ENCODE measurements around the gene PNPLA7. TPM values are rescaled to one million over a fixed set of nuclear protein-coding genes. Genes with fewer than 3 reads are reported as not detected.

Gene PNPLA7
- total RNA-seq, 2 experiments from 2014 or later, result 1.5 to 10.2 TPM

DNA sequence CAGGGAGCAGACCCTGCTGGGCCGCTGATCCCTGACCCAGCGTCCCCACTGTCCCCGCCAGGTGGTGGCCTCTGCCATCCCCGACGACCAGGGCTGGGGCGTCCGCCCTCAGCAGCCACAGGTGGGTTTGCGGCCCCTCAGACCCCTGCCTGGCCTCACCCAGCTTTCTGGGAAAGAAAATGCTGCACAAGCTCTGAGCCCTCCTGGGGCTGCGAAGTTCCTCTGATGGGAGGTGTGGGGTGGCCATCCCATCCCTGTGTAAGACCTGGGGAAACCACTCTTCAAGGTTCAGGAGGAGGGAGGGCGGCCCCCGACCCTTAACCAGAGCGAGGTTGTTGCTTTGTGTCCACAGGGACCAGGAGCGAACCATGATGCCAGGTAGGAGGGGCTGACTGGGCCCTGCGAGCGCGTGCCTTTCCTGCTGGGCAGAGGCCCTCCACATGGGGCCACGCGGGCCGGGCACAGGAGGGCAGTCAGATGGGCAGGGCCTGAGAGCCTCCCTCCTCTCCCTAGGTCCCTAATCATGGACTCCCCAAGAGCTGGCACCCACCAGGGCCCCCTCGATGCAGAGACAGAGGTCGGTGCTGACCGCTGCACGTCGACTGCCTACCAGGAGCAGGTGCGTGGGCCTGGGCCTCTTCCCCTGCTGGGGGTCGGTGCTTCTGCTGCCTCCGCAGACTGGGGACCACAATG is 119.3 kb downstream of the PNPLA7 start:
- BruUV-seq (replicated peaks), result no TSS peak
- Histone ChIP-seq H3K4me3 (ENCODE audit: low read depth, low read length, poor library complexity, severe bottlenecking) (no peak overlapping the region), H3K27ac (ENCODE audit: low read depth, low read length, poor library complexity, severe bottlenecking) (no peak overlapping the region), H2AFZ (ENCODE audit: low read length) (no peak overlapping the region), H3K4me1 (ENCODE audit: insufficient read depth, low read length, poor library complexity, severe bottlenecking) (peaks cover 18% of the 10 kb centered on the region), H3K9me3 (ENCODE audit: low read length) (no peaks in the 10 kb centered on the region), H3K4me2 (ENCODE audit: low read length) (no peak overlapping the region), H3K9me2 (ENCODE audit: insufficient read depth, low read length) (no peaks in the 10 kb centered on the region), H4K20me1 (ENCODE audit: insufficient read depth, low read length) (no peaks in the 10 kb centered on the region), H3K79me2 (ENCODE audit: insufficient read depth, low read depth, low read length) (no peaks in the 10 kb centered on the region), H3K36me3 (ENCODE audit: insufficient read depth, low read length) (no peaks in the 10 kb centered on the region)
- TF ChIP-seq EZH2phosphoT487 (IDR thresholded peaks at IDR 0.05; ENCODE audit: borderline replicate concordance, low read depth, low read length), result no peak
- TF ChIP-seq, protein P1, sequence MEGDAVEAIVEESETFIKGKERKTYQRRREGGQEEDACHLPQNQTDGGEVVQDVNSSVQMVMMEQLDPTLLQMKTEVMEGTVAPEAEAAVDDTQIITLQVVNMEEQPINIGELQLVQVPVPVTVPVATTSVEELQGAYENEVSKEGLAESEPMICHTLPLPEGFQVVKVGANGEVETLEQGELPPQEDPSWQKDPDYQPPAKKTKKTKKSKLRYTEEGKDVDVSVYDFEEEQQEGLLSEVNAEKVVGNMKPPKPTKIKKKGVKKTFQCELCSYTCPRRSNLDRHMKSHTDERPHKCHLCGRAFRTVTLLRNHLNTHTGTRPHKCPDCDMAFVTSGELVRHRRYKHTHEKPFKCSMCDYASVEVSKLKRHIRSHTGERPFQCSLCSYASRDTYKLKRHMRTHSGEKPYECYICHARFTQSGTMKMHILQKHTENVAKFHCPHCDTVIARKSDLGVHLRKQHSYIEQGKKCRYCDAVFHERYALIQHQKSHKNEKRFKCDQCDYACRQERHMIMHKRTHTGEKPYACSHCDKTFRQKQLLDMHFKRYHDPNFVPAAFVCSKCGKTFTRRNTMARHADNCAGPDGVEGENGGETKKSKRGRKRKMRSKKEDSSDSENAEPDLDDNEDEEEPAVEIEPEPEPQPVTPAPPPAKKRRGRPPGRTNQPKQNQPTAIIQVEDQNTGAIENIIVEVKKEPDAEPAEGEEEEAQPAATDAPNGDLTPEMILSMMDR (conservative IDR thresholded peaks at IDR 0.05; ENCODE audit: low read length), result no peak
- DNase-seq (ENCODE audit: low spot score), result no peak
- CTCF ChIA-PET (ENCODE audit: unreplicated experiment), result no interaction called here
- POLR2A ChIA-PET, result interaction anchor here (0.5 kb wide), 1 partner anchor 13 kb away, joined by 3 read pairs; no protein-coding TSS in a partner anchor
- intact Hi-C loops (cut with micrococcal nuclease; ENCODE audit: unreplicated experiment), result no loop called here

GRCh38 chr9:137429974-137430722 is 120.1 kb downstream of the PNPLA7 start:
- no TSS peak for BruUV-seq (replicated peaks)
- H3K79me2 ChIP-seq (ENCODE audit: insufficient read depth, low read depth, low read length), result no peaks in the 10 kb centered on the region
- ChIA-PET CTCF (ENCODE audit: unreplicated experiment) (no interaction called here), POLR2A (no interaction called here)
- TF ChIP-seq, protein P1 (conservative IDR thresholded peaks at IDR 0.05; ENCODE audit: low read length), result no peak
- TF ChIP-seq EZH2phosphoT487 (IDR thresholded peaks at IDR 0.05; ENCODE audit: borderline replicate concordance, low read depth, low read length), result no peak
- intact Hi-C loops (cut with micrococcal nuclease; ENCODE audit: unreplicated experiment), result no loop called here
- H3K36me3 ChIP-seq (ENCODE audit: insufficient read depth, low read length), result no peaks in the 10 kb centered on the region
- peak; percentile 39 for DNase-seq (ENCODE audit: low spot score)
- no peaks in the 10 kb centered on the region for H3K9me3 ChIP-seq (ENCODE audit: low read length)
- H4K20me1 ChIP-seq (ENCODE audit: insufficient read depth, low read length), result no peaks in the 10 kb centered on the region
- H3K27ac ChIP-seq (ENCODE audit: low read depth, low read length, poor library complexity, severe bottlenecking), result no peak overlapping the region
- H3K4me1 ChIP-seq (ENCODE audit: insufficient read depth, low read length, poor library complexity, severe bottlenecking), result peaks cover 18% of the 10 kb centered on the region
- peak overlapping the region; percentile 14 for H3K4me3 ChIP-seq (ENCODE audit: low read depth, low read length, poor library complexity, severe bottlenecking)
- H3K4me2 ChIP-seq (ENCODE audit: low read length), result peak overlapping the region; percentile 41; the same call in 1 of the 2 replicates
- H3K9me2 ChIP-seq (ENCODE audit: insufficient read depth, low read length), result no peaks in the 10 kb centered on the region
- H2AFZ ChIP-seq (ENCODE audit: low read length), result no peak overlapping the region

- no peaks in the 10 kb centered on the region for H3K9me3 ChIP-seq (ENCODE audit: low read length)
- H3K4me2 ChIP-seq (ENCODE audit: low read length), result peak overlapping the region; percentile 41; the same call in 1 of the 2 replicates
- H3K27ac ChIP-seq (ENCODE audit: low read depth, low read length, poor library complexity, severe bottlenecking), result no peak overlapping the region
- TF ChIP-seq EZH2phosphoT487 (IDR thresholded peaks at IDR 0.05; ENCODE audit: borderline replicate concordance, low read depth, low read length), result no peak
- TF ChIP-seq, protein P1 (conservative IDR thresholded peaks at IDR 0.05; ENCODE audit: low read length), result no peak
- H3K79me2 ChIP-seq (ENCODE audit: insufficient read depth, low read depth, low read length), result no peaks in the 10 kb centered on the region
- POLR2A ChIA-PET, result no interaction called here
- H4K20me1 ChIP-seq (ENCODE audit: insufficient read depth, low read length), result no peaks in the 10 kb centered on the region
- DNase-seq (ENCODE audit: low spot score), result no peak
- no peak overlapping the region for H2AFZ ChIP-seq (ENCODE audit: low read length)
- no peak overlapping the region for H3K4me3 ChIP-seq (ENCODE audit: low read depth, low read length, poor library complexity, severe bottlenecking)
- no peaks in the 10 kb centered on the region for H3K36me3 ChIP-seq (ENCODE audit: insufficient read depth, low read length)
- CTCF ChIA-PET (ENCODE audit: unreplicated experiment), result no interaction called here
- BruUV-seq (replicated peaks), result no TSS peak
- no peaks in the 10 kb centered on the region for H3K9me2 ChIP-seq (ENCODE audit: insufficient read depth, low read length)
- H3K4me1 ChIP-seq (ENCODE audit: insufficient read depth, low read length, poor library complexity, severe bottlenecking), result peaks cover 18% of the 10 kb centered on the region
- intact Hi-C loops (cut with micrococcal nuclease; ENCODE audit: unreplicated experiment), result no loop called here
Observed at GRCh38 chr9:137429546-137429890, 120.7 kb downstream of the PNPLA7 start.
